ENCODE measurements around the gene ZNF354C.
A peak's percentile ranks its signal among the peaks of the same experiment; 100 is the strongest.

DNA sequence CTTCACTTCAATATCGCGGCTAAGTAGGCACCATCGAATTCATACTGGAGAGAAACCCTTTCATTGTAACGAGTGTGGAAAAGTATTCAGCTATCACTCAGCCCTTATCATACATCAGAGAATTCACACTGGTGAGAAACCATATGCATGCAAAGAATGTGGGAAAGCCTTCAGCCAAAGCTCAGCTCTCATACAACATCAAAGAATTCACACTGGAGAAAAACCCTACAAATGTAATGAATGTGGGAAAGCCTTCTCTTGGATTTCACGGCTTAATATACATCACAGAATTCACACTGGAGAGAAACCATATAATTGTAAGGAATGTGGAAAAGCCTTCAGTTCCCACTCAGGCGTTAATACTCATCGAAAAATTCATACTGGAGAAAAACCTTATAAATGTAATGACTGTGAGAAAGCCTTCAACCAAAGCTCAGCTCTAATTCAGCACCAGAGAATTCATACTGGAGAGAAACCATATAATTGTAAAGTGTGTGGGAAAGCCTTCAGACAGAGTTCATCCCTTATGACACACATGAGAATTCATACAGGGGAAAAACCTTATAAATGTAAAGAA, 27.1 kb upstream of the ZNF354C start:
- TF ChIP-seq YY1 (IDR thresholded peaks at IDR 0.05; ENCODE audit: insufficient read depth, insufficient read length) (no peak), SUZ12 (IDR thresholded peaks at IDR 0.05; ENCODE audit: extremely low read depth, insufficient read depth, insufficient read length) (no peak), ZNF274 (IDR thresholded peaks at IDR 0.05; ENCODE audit: low read depth, low read length) (peak; percentile 60)
